Thyroid gland (tissue), 4 donors: ENCODE results near the gene B4GALT7. TPM values are rescaled to one million over a fixed set of nuclear protein-coding genes. Genes with fewer than 3 reads are reported as not detected.

Source experiments
- DNase-seq, 2 donors: peaks; one replicate each; pipeline ENCODE4 v3.0.0-alpha.2; 2019
- H3K27ac ChIP-seq, 3 donors: fragments of 200-600 bp; sonication (generic); 1 replicate in 2 of 3; 2 replicates in 1 of 3; pipeline ENCODE4 v1.5.1; 2016 to 2019; ENCODE audit warnings: mild to moderate bottlenecking in 1 of 3, moderate library complexity in 1 of 3
- H3K27me3 ChIP-seq: fragments of 200-600 bp; sonication (generic); one replicate; pipeline ENCODE4 v1.5.1; 2019
- H3K36me3 ChIP-seq, 2 donors: fragments of 200-600 bp; sonication (generic); one replicate each; pipeline ENCODE4 v1.5.1; 2016 to 2019
- H3K4me1 ChIP-seq, 2 donors: fragments of 200-600 bp; sonication (generic); one replicate each; pipeline ENCODE4 v1.5.1; 2017 to 2019
- H3K4me3 ChIP-seq, 3 donors: fragments of 200-600 bp; sonication (generic); replicated peaks in 1 of 3; 1 replicate in 2 of 3; 2 replicates in 1 of 3; pipeline ENCODE4 v1.5.1; 2016; ENCODE audit warnings: mild to moderate bottlenecking in 1 of 3
- H3K9me3 ChIP-seq: fragments of 200-600 bp; sonication (generic); one replicate; pipeline ENCODE4 v1.5.1; 2017
- POLR2A ChIP-seq, 2 donors: fragments of 450-650 bp; IDR thresholded peaks; one replicate each; pipeline ENCODE4 v1.6.1; 2017; ENCODE audit warnings: antibody characterized with exemption in 2 of 2, mild to moderate bottlenecking in 2 of 2, moderate library complexity in 1 of 2
- WGBS, 2 donors: methylation state at CpG; one replicate each; pipeline ENCODE4 v1.1.5; 2017; 5-methylcytosine and 5-hydroxymethylcytosine counted together
- intact Hi-C: fragments of 100-400 bp; cut with DNase I; formaldehyde crosslinking; loops from one replicate; pipeline ENCODE4 v1.15.1; 2023
- total RNA-seq, 4 donors: library from RNA; depleted of rRNA; stranded (reverse); fragments of >200 nt; gene quantifications; one replicate each; pipeline ENCODE4 v1.2.3, GENCODE V29; 2016
- TF ChIP-seq, protein P1 (sequence below), 6 experiments: fragments of 200-600 bp in 3 of 6; fragments of 450-650 bp in 3 of 6; sonication (generic) in 3 of 6; IDR thresholded peaks; one replicate each; pipeline ENCODE4 v1.5.1; 2016 to 2019; ENCODE audit warnings: antibody characterized with exemption in 6 of 6, mild to moderate bottlenecking in 2 of 6, inconsistent platforms in 1 of 6, moderate library complexity in 1 of 6

B4GALT7 gene
- total RNA-seq, 4 donors from 2014 or later = 27.9 to 47.2 (median 38.9) TPM

DNA sequence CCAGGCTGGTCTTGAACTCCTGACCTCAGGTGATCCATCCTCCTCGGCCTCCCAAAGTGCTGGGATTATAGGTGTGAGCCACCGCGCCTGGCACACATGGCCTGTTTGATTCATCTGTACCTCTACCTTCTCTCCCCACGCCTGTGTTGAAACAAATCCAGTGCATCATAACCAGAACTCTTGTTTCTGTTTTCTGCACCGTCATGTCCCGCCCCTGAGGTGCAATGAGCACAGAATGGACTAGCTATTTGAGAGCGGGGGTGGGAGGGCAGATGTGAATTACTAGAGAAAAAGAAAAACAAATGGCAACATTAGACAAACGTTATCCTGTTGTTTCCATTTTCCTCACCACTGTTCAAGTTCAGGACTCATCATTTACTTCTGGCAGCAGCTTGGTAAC, 34.9 kb upstream of the B4GALT7 start:
- H3K27me3 ChIP-seq = no peaks in the 10 kb centered on the region
- no peak overlapping the region for H3K4me3 ChIP-seq
- no peaks in the 10 kb centered on the region for H3K9me3 ChIP-seq
- H3K36me3 ChIP-seq = no peaks in the 10 kb centered on the region
- intact Hi-C loops = no loop called here
- WGBS, 2 donors = 65 to 78% methylated on average over 8 of the region's 8 CpGs
- DNase-seq = no peak
- H3K4me1 ChIP-seq = no peaks in the 10 kb centered on the region
- TF ChIP-seq, protein P1, sequence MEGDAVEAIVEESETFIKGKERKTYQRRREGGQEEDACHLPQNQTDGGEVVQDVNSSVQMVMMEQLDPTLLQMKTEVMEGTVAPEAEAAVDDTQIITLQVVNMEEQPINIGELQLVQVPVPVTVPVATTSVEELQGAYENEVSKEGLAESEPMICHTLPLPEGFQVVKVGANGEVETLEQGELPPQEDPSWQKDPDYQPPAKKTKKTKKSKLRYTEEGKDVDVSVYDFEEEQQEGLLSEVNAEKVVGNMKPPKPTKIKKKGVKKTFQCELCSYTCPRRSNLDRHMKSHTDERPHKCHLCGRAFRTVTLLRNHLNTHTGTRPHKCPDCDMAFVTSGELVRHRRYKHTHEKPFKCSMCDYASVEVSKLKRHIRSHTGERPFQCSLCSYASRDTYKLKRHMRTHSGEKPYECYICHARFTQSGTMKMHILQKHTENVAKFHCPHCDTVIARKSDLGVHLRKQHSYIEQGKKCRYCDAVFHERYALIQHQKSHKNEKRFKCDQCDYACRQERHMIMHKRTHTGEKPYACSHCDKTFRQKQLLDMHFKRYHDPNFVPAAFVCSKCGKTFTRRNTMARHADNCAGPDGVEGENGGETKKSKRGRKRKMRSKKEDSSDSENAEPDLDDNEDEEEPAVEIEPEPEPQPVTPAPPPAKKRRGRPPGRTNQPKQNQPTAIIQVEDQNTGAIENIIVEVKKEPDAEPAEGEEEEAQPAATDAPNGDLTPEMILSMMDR (IDR thresholded peaks at IDR 0.05) = no peak
- no peak for TF ChIP-seq POLR2A (IDR thresholded peaks at IDR 0.05)
- no peak overlapping the region for H3K27ac ChIP-seq

DNA sequence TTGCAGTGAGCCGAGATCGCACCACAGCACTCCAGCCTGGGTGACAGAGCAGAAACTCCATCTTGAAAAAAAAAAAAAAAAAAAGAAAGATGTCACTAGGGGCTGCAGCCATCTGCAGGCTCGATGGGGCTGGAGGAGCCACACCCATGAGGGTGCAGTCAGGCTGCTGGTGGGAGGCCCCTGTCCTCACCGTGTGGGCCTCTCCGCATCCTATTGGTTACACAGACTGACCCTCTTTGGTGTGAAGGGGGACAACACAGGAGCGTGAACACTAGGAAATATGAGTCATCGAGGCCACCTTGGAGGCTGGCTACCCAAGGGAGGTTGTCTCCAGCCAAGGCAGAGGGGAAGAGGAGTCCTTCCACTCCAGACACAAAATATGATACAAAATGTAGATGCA, 31.6 kb upstream of the B4GALT7 start:
- Histone ChIP-seq H3K27me3 (no peaks in the 10 kb centered on the region), H3K9me3 (no peaks in the 10 kb centered on the region), H3K4me1 (no peaks in the 10 kb centered on the region), H3K27ac (no peak overlapping the region), H3K4me3 (no peak overlapping the region), H3K36me3 (no peaks in the 10 kb centered on the region)
- DNase-seq = no peak
- TF ChIP-seq, protein P1 (IDR thresholded peaks at IDR 0.05) = no peak
- TF ChIP-seq POLR2A (IDR thresholded peaks at IDR 0.05) = no peak
- WGBS, 2 donors = 74 to 75% methylated on average over 7 of the region's 7 CpGs
- intact Hi-C loops = no loop called here

DNA sequence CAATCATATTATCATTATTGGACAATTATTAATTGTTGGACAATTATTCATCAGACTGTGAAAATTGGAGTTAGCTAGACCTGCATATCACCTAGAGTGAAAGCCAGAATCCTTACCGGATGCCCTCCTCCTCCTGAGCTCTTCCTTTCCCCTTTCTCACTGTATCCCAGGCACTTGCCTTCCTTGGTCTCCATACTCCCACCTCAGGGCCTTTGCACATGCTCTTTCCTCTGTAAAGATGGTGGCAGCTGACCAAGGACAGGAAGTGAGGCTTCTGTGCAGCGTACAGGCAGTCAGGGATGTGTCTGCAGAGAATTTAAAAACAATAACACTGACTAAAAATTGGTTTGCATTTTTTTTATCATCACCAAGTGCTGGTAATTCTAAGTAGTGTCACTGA, 30.0 kb upstream of the B4GALT7 start:
- H3K27ac ChIP-seq = no peak overlapping the region
- H3K4me3 ChIP-seq = no peak overlapping the region
- no peak for DNase-seq
- WGBS, 2 donors = 78 to 80% methylated on average over 2 of the region's 2 CpGs
- no peaks in the 10 kb centered on the region for H3K4me1 ChIP-seq
- H3K27me3 ChIP-seq = no peaks in the 10 kb centered on the region
- no peaks in the 10 kb centered on the region for H3K9me3 ChIP-seq
- TF ChIP-seq, protein P1 (IDR thresholded peaks at IDR 0.05) = no peak
- TF ChIP-seq POLR2A (IDR thresholded peaks at IDR 0.05) = no peak
- intact Hi-C loops = no loop called here
- H3K36me3 ChIP-seq = no peaks in the 10 kb centered on the region

DNA sequence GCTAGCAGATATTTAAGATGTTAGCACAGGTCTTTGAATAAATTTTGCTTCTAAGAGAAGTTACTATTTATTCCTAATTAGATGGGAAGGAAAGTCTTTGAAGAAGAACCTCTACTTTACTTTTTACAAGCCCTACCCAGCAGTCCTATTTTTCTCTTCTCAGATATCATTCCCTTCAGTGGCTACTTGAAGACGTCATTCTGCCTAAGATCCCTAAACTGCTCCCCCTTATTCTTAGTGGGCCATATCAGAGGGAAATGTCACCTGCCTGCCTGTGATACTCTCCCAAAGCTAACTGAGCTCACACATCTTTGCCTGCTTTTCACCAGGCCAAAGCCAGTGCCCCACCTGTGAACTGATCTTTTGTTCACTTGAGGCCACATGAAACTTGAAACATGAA, 24.4 kb upstream of the B4GALT7 start:
- no peaks in the 10 kb centered on the region for H3K4me1 ChIP-seq
- TF ChIP-seq, protein P1 (IDR thresholded peaks at IDR 0.05) = no peak
- TF ChIP-seq POLR2A (IDR thresholded peaks at IDR 0.05) = no peak
- H3K9me3 ChIP-seq = no peaks in the 10 kb centered on the region
- intact Hi-C loops = no loop called here
- H3K4me3 ChIP-seq = no peak overlapping the region
- no peaks in the 10 kb centered on the region for H3K36me3 ChIP-seq
- WGBS, 2 donors = 41 to 42% methylated on average over 1 of the region's 1 CpG
- no peaks in the 10 kb centered on the region for H3K27me3 ChIP-seq
- DNase-seq = no peak
- H3K27ac ChIP-seq = no peak overlapping the region

DNA sequence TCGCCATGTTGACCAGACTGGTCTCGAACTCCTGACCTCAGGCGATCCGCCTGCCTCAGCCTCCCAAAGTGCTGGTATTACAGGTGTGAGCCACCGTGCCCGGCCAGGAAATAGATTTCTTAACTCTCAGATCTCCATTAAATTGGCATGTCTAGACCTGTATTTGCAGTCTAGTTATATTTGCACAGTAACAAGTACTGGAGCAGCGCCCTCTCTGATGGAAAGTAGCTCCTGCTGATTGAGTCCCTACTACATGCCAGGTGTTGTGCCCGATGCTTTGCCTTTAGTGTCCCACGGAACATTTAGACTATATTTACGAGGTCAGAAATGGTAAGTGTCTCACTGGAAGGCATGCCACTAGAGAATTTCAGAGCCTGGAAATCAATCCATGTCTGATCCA, 23.8 kb upstream of the B4GALT7 start:
- Histone ChIP-seq H3K36me3 (no peaks in the 10 kb centered on the region), H3K4me1 (no peaks in the 10 kb centered on the region), H3K9me3 (no peaks in the 10 kb centered on the region), H3K27ac (no peak overlapping the region), H3K4me3 (no peak overlapping the region), H3K27me3 (no peaks in the 10 kb centered on the region)
- WGBS, 2 donors = 77 to 95% methylated on average over 10 of the region's 10 CpGs
- TF ChIP-seq, protein P1 (IDR thresholded peaks at IDR 0.05) = no peak
- no peak for TF ChIP-seq POLR2A (IDR thresholded peaks at IDR 0.05)
- no peak for DNase-seq
- intact Hi-C loops = no loop called here
